GM18505 (cell line): ENCODE results near the gene KCNG3.

Experiments used
- ATAC-seq: cut with Tn5 transposase; IDR thresholded peaks from one replicate; pipeline ENCODE4 v1.9.1; 2021; ENCODE audit not compliant: unreplicated experiment
- POLR2A ChIP-seq: IDR thresholded peaks from 4 replicates; pipeline ENCODE4 v1.6.1; 2011; ENCODE audit warnings: borderline replicate concordance; ENCODE audit not compliant: insufficient read depth, insufficient read length; ENCODE audit errors: extremely low read depth

Gene KCNG3

GRCh38 chr2:42392191-42392590 is 101.6 kb downstream of the KCNG3 start:
- ATAC-seq: no peak
- TF ChIP-seq POLR2A: no peak
